SK-N-SH treated with all-trans-retinoic acid at 6 μM for 48 hours (cell line): ENCODE measurements around the gene CACTIN.

Experiments
- ATAC-seq: fragments of 200-7000 bp; cut with Tn5 transposase; 3 replicates; pipeline ENCODE4 v1.9.1; 2020; ENCODE audit warnings: mild to moderate bottlenecking, moderate library complexity
- ARNTL ChIP-seq: fragments of 450-650 bp; formaldehyde crosslinking; IDR thresholded peaks from 2 replicates; pipeline ENCODE4 v1.5.0; 2020; ENCODE audit warnings: low read depth, mild to moderate bottlenecking, moderate library complexity, borderline replicate concordance
- BACH2 ChIP-seq: fragments of 250-450 bp; sonication (Bioruptor Pico); IDR thresholded peaks from 2 replicates; pipeline ENCODE4 v1.9.0; 2021; ENCODE audit warnings: mild to moderate bottlenecking, borderline replicate concordance
- CREB5 ChIP-seq: fragments of 250-450 bp; sonication (Bioruptor Pico); IDR thresholded peaks from 2 replicates; pipeline ENCODE4 v1.5.1; 2020; ENCODE audit warnings: low read depth, mild to moderate bottlenecking, moderate library complexity
- ESRRG ChIP-seq: fragments of 250-450 bp; sonication (Bioruptor Pico); IDR thresholded peaks from 2 replicates; pipeline ENCODE4 v1.6.1; 2021; ENCODE audit warnings: mild to moderate bottlenecking
- GLIS3 ChIP-seq: fragments of 250-450 bp; sonication (Bioruptor Pico); IDR thresholded peaks from 2 replicates; pipeline ENCODE4 v1.5.0; 2020; ENCODE audit warnings: mild to moderate bottlenecking, moderate library complexity
- ISL1 ChIP-seq: fragments of 250-450 bp; sonication (Bioruptor Pico); IDR thresholded peaks from 2 replicates; pipeline ENCODE4 v2.1.2; 2022; ENCODE audit warnings: mild to moderate bottlenecking, moderate library complexity
- OSR1 ChIP-seq: fragments of 250-450 bp; sonication (Bioruptor Pico); IDR thresholded peaks from 2 replicates; pipeline ENCODE4 v1.8.0; 2022; ENCODE audit warnings: moderate library complexity, mild to moderate bottlenecking, inconsistent platforms
- POU6F1 ChIP-seq: fragments of 250-450 bp; sonication (Bioruptor Pico); IDR thresholded peaks from 2 replicates; pipeline ENCODE4 v1.8.0; 2021; ENCODE audit warnings: low read depth, mild to moderate bottlenecking, moderate library complexity, borderline replicate concordance
- PPARA ChIP-seq: fragments of 250-450 bp; sonication (Bioruptor Pico); IDR thresholded peaks from 2 replicates; pipeline ENCODE4 v1.5.0; 2020; ENCODE audit warnings: mild to moderate bottlenecking, borderline replicate concordance
- RARB ChIP-seq: fragments of 250-450 bp; sonication (Bioruptor Pico); IDR thresholded peaks from 2 replicates; pipeline ENCODE4 v1.8.0; 2021; ENCODE audit warnings: mild to moderate bottlenecking, moderate library complexity
- SNAI2 ChIP-seq: fragments of 250-450 bp; sonication (Bioruptor Pico); IDR thresholded peaks from 2 replicates; pipeline ENCODE4 v1.5.0; 2020; ENCODE audit warnings: mild to moderate bottlenecking, moderate library complexity
- TOX ChIP-seq: fragments of 250-450 bp; sonication (Bioruptor Pico); IDR thresholded peaks from 2 replicates; pipeline ENCODE4 v1.8.0; 2021; ENCODE audit warnings: mild to moderate bottlenecking, moderate library complexity, borderline replicate concordance
- ZC3H10 ChIP-seq: fragments of 250-450 bp; sonication (Bioruptor Pico); IDR thresholded peaks from 2 replicates; pipeline ENCODE4 v1.5.1; 2021; ENCODE audit warnings: mild to moderate bottlenecking, moderate library complexity
- ZFP3 ChIP-seq: fragments of 250-450 bp; sonication (Bioruptor Pico); IDR thresholded peaks from 2 replicates; pipeline ENCODE4 v1.5.0; 2020; ENCODE audit warnings: mild to moderate bottlenecking, moderate library complexity
- ZFP30 ChIP-seq: fragments of 450-650 bp; formaldehyde crosslinking; IDR thresholded peaks from 2 replicates; pipeline ENCODE4 v1.5.0; 2022; ENCODE audit warnings: mild to moderate bottlenecking, moderate library complexity
- ZNF565 ChIP-seq: fragments of 450-650 bp; formaldehyde crosslinking; conservative IDR thresholded peaks from 2 replicates; pipeline ENCODE4 v1.5.0; 2020; ENCODE audit warnings: low read depth, mild to moderate bottlenecking, moderate library complexity
- ZNF70 ChIP-seq: fragments of 450-650 bp; formaldehyde crosslinking; IDR thresholded peaks from 2 replicates; pipeline ENCODE4 v1.5.0; 2020; ENCODE audit warnings: mild to moderate bottlenecking, moderate library complexity
- ZNF8 ChIP-seq: fragments of 450-650 bp; formaldehyde crosslinking; IDR thresholded peaks from 2 replicates; pipeline ENCODE4 v1.5.0; 2020; ENCODE audit warnings: mild to moderate bottlenecking, moderate library complexity
- TF ChIP-seq, protein P1 (sequence below): fragments of 250-450 bp; sonication (Bioruptor Pico); IDR thresholded peaks from 2 replicates; pipeline ENCODE4 v1.8.0; 2020; ENCODE audit warnings: mild to moderate bottlenecking, moderate library complexity, borderline replicate concordance
- TF ChIP-seq, protein P2 (sequence below): fragments of 250-450 bp; sonication (Bioruptor Pico); IDR thresholded peaks from 2 replicates; pipeline ENCODE4 v1.5.0; 2020; ENCODE audit warnings: mild to moderate bottlenecking, moderate library complexity

Gene CACTIN

GRCh38 chr19:3664879-3665642 is 38.5 kb upstream of the CACTIN start:
- no peak for TF ChIP-seq PPARA (CRISPR knock-in tag)
- TF ChIP-seq RARB (CRISPR knock-in tag): no peak
- TF ChIP-seq ARNTL (CRISPR knock-in tag): no peak
- TF ChIP-seq, protein P1, sequence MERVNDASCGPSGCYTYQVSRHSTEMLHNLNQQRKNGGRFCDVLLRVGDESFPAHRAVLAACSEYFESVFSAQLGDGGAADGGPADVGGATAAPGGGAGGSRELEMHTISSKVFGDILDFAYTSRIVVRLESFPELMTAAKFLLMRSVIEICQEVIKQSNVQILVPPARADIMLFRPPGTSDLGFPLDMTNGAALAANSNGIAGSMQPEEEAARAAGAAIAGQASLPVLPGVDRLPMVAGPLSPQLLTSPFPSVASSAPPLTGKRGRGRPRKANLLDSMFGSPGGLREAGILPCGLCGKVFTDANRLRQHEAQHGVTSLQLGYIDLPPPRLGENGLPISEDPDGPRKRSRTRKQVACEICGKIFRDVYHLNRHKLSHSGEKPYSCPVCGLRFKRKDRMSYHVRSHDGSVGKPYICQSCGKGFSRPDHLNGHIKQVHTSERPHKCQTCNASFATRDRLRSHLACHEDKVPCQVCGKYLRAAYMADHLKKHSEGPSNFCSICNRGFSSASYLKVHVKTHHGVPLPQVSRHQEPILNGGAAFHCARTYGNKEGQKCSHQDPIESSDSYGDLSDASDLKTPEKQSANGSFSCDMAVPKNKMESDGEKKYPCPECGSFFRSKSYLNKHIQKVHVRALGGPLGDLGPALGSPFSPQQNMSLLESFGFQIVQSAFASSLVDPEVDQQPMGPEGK: no peak
- TF ChIP-seq ESRRG (CRISPR knock-in tag): no peak
- no peak for TF ChIP-seq GLIS3 (CRISPR knock-in tag)
- TF ChIP-seq, protein P2, sequence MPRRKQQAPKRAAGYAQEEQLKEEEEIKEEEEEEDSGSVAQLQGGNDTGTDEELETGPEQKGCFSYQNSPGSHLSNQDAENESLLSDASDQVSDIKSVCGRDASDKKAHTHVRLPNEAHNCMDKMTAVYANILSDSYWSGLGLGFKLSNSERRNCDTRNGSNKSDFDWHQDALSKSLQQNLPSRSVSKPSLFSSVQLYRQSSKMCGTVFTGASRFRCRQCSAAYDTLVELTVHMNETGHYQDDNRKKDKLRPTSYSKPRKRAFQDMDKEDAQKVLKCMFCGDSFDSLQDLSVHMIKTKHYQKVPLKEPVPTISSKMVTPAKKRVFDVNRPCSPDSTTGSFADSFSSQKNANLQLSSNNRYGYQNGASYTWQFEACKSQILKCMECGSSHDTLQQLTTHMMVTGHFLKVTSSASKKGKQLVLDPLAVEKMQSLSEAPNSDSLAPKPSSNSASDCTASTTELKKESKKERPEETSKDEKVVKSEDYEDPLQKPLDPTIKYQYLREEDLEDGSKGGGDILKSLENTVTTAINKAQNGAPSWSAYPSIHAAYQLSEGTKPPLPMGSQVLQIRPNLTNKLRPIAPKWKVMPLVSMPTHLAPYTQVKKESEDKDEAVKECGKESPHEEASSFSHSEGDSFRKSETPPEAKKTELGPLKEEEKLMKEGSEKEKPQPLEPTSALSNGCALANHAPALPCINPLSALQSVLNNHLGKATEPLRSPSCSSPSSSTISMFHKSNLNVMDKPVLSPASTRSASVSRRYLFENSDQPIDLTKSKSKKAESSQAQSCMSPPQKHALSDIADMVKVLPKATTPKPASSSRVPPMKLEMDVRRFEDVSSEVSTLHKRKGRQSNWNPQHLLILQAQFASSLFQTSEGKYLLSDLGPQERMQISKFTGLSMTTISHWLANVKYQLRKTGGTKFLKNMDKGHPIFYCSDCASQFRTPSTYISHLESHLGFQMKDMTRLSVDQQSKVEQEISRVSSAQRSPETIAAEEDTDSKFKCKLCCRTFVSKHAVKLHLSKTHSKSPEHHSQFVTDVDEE (CRISPR knock-in tag): no peak
- TF ChIP-seq OSR1 (CRISPR knock-in tag): no peak
- TF ChIP-seq ZNF565: no peak
- no peak for TF ChIP-seq TOX (CRISPR knock-in tag)
- no peak for TF ChIP-seq ZNF70 (CRISPR knock-in tag)
- no peak for ATAC-seq

GRCh38 chr19:3663838-3664237 is 37.2 kb upstream of the CACTIN start:
- ATAC-seq: no peak
- TF ChIP-seq OSR1 (CRISPR knock-in tag): no peak
- TF ChIP-seq ISL1 (CRISPR knock-in tag): no peak

DNA sequence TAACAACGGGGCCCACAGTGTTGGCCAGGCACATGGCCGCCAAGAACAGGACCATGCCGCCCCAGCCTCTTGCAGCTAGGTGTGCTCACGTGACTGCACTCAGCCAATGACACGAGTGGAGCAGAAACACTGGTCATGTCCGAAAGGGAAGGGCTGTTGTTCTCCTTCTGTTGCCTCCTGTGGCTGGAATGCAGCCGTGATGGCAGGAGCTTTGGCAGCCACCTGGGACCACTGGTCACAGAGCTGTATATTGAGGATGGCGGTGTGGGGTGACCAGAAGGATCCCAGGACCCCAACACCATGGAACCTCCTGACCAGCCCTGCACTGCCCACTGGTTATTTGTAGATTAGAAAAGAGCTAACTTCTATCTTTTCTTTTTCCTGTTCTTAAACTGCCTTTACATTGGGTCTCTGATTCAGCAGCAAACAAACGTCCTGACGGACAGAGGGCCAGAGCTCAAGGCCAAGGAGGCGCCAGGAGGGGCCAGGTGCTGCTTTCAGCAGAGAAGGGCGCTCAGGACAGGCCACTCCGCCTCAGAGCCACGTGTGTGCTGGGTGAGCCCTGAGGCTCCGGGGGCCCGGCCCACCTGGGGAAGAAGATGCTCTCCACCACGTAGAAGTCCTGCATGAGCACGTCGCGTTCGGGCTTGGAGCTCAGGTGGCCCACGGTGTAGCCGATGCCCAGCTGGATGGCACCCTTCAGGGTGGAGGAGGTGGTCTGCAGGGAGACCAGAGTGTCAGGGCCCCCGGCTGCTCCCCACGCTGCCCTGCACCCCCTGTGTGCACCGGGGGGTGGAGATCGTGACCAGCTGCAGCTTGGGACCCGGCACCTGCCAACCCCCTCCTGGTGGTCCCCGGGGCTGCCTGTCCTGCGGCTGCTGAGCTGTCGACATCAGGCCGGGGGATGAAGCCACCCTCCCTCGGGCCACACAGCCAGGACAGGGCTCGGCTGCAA is 35.0 kb upstream of the CACTIN start:
- TF ChIP-seq RARB (CRISPR knock-in tag) (no peak), SNAI2 (CRISPR knock-in tag) (no peak), CREB5 (CRISPR knock-in tag) (no peak), ZFP30 (CRISPR knock-in tag) (no peak), BACH2 (no peak), ZC3H10 (CRISPR knock-in tag) (no peak), ISL1 (CRISPR knock-in tag) (no peak), ZNF8 (CRISPR knock-in tag) (no peak), PPARA (CRISPR knock-in tag) (no peak), TOX (CRISPR knock-in tag) (no peak), ZNF565 (no peak), POU6F1 (CRISPR knock-in tag) (no peak), ZFP3 (no peak)
- TF ChIP-seq, all 23 proteins: peak for 0
- ATAC-seq: no peak
